Panc1 (cell line): ENCODE results near the gene IGF2R. TPM values are rescaled to one million over a fixed set of nuclear protein-coding genes. Genes with fewer than 3 reads are reported as not detected.

Experiments used
- ATAC-seq: fragments of 200-7000 bp; cut with Tn5 transposase; 2 replicates; pipeline ENCODE4 v1.9.1; 2020; ENCODE audit warnings: mild to moderate bottlenecking, moderate library complexity
- BruUV-seq: library from RNA; stranded (reverse); fragments of 400-500 nt; replicated peaks from 2 replicates; lab custom pipeline; 2021; lab: Mats Ljungman, UMichigan
- CTCF ChIA-PET: fragments of 300-600 bp; sonication (Branson Sonifier 250); formaldehyde crosslinking; loops from one replicate; lab custom pipeline; 2022; ENCODE audit warnings: antibody characterized with exemption; lab: Charles Lee
- POLR2A ChIA-PET: fragments of 300-600 bp; sonication (Branson Sonifier 250); formaldehyde crosslinking; loops from one replicate; lab custom pipeline; 2022; ENCODE audit warnings: antibody characterized with exemption; lab: Charles Lee
- DNase-seq: peaks from one replicate; pipeline ENCODE4 v3.0.0-alpha.2; 2010; ENCODE audit warnings: low read depth, low spot score
- H3K27ac ChIP-seq: 2 replicates; pipeline ENCODE4 v1.5.1; 2011; ENCODE audit warnings: mild to moderate bottlenecking, low read length, inconsistent platforms
- H3K27me3 ChIP-seq: fragments of 200-500 bp; sonication (Bioruptor generic); 2 replicates; pipeline ENCODE4 v1.6.0; 2014; ENCODE audit warnings: low read length, inconsistent platforms; ENCODE audit not compliant: control insufficient read depth, insufficient read depth
- H3K36me3 ChIP-seq: fragments of 200-500 bp; sonication (Bioruptor generic); 2 replicates; pipeline ENCODE4 v1.5.1; 2014; ENCODE audit warnings: inconsistent platforms, mild to moderate bottlenecking, low read length, moderate library complexity; ENCODE audit not compliant: control insufficient read depth, insufficient read depth
- H3K4me1 ChIP-seq: 2 replicates; pipeline ENCODE4 v1.5.1; 2011; ENCODE audit warnings: inconsistent platforms, mild to moderate bottlenecking, low read length, moderate library complexity; ENCODE audit not compliant: control insufficient read depth, insufficient read depth
- H3K4me3 ChIP-seq, 2 experiments: 2 replicates each; pipeline ENCODE4 v1.5.1; 2011 to 2012; ENCODE audit warnings: low read depth in 2 of 2, low read length in 2 of 2, mild to moderate bottlenecking in 2 of 2, inconsistent platforms in 1 of 2, moderate library complexity in 1 of 2
- H3K9me3 ChIP-seq: fragments of 200-500 bp; sonication (Bioruptor generic); 2 replicates; pipeline ENCODE4 v1.5.1; 2014; ENCODE audit warnings: low read depth, mild to moderate bottlenecking, inconsistent platforms, low read length, moderate library complexity; ENCODE audit not compliant: control insufficient read depth, insufficient read depth
- CTCF ChIP-seq: fragments of 450-650 bp; IDR thresholded peaks from 2 replicates; pipeline ENCODE4 v1.5.1; 2017; ENCODE audit warnings: mild to moderate bottlenecking
- POLR2AphosphoS5 ChIP-seq: IDR thresholded peaks from 2 replicates; pipeline ENCODE4 v1.6.1; 2012; ENCODE audit warnings: mild to moderate bottlenecking, low read depth, low read length, moderate library complexity
- REST ChIP-seq, 2 experiments: IDR thresholded peaks; 2 replicates each; pipeline ENCODE4 v1.6.1; 2011 to 2012; ENCODE audit warnings: low read depth in 2 of 2, control low read depth in 1 of 2, low read length in 1 of 2, mild to moderate bottlenecking in 1 of 2, moderate library complexity in 1 of 2; ENCODE audit not compliant: insufficient read depth in 1 of 2
- SIN3A ChIP-seq: IDR thresholded peaks from 2 replicates; pipeline ENCODE4 v1.6.1; 2012; ENCODE audit warnings: low read depth, mild to moderate bottlenecking, low read length, moderate library complexity, borderline replicate concordance; ENCODE audit not compliant: insufficient read depth
- TCF7L2 ChIP-seq: IDR thresholded peaks from 2 replicates; pipeline ENCODE4 v1.6.1; 2011; ENCODE audit warnings: mild to moderate bottlenecking, low read depth, low read length, inconsistent platforms
- in situ Hi-C: cut with HindIII; loops from 2 replicates; pipeline ENCODE4 v1.10.0; 2016; ENCODE audit warnings: low sequenced_read_pairs, low pct_unique_long_range_greater_than_20kb
- intact Hi-C: fragments of 100-400 bp; cut with micrococcal nuclease; formaldehyde crosslinking; loops from one replicate; pipeline ENCODE4 v1.10.0; 2022; ENCODE audit not compliant: unreplicated experiment
- total RNA-seq: library from RNA; stranded (reverse); gene quantifications from one replicate; pipeline ENCODE4 v1.2.1, GENCODE V29; 2021; ENCODE audit not compliant: unreplicated experiment

The IGF2R gene
- total RNA-seq, 1 experiment from 2014 or later = 163 TPM

GRCh38 chr6:160034036-160034930 lies 65.4 kb downstream of the IGF2R start:
- CTCF ChIA-PET = interaction anchor here (0.6 kb wide), 1 partner anchor 14 kb away, joined by 3 read pairs; no protein-coding TSS in a partner anchor
- POLR2A ChIA-PET = no interaction called here

GRCh38 chr6:160035241-160035640 lies 66.4 kb downstream of the IGF2R start:
- intact Hi-C loops = no loop called here
- in situ Hi-C loops = no loop called here
- ChIA-PET POLR2A (no interaction called here), CTCF (interaction anchor here (0.6 kb wide), 1 partner anchor 13 kb away, joined by 3 read pairs; no protein-coding TSS in a partner anchor)
- Histone ChIP-seq H3K27ac (no peak overlapping the region), H3K4me1 (no peaks in the 10 kb centered on the region), H3K9me3 (no peaks in the 10 kb centered on the region), H3K36me3 (peaks cover 18% of the 10 kb centered on the region), H3K27me3 (no peaks in the 10 kb centered on the region), H3K4me3 (no peak overlapping the region)
- BruUV-seq = no TSS peak
- DNase-seq = no peak
- no peak for ATAC-seq
- TF ChIP-seq CTCF = no peak
- no peak for TF ChIP-seq POLR2AphosphoS5
- TF ChIP-seq REST (IDR thresholded peaks at IDR 0.05; ENCODE audit: insufficient read depth in 1 of 2, low read depth in 2 of 2, low read length in 1 of 2) = no peak
- TF ChIP-seq SIN3A = no peak

More at GRCh38 chr6:160034036-160034930, 65.4 kb downstream of the IGF2R start:
- ATAC-seq (no peak), DNase-seq (no peak)
- H3K36me3 ChIP-seq = peaks cover 18% of the 10 kb centered on the region
- no peak for TF ChIP-seq SIN3A
- TF ChIP-seq REST (IDR thresholded peaks at IDR 0.05; ENCODE audit: insufficient read depth in 1 of 2, low read depth in 2 of 2, low read length in 1 of 2) = no peak
- no peak for TF ChIP-seq CTCF
- no peak for TF ChIP-seq POLR2AphosphoS5
- TF ChIP-seq TCF7L2 = no peak
- H3K4me1 ChIP-seq = no peaks in the 10 kb centered on the region
- no peak overlapping the region for H3K4me3 ChIP-seq
- BruUV-seq = no TSS peak
- intact Hi-C loops = no loop called here
- no peak overlapping the region for H3K27ac ChIP-seq
- H3K9me3 ChIP-seq = no peaks in the 10 kb centered on the region
- in situ Hi-C loops = no loop called here
- H3K27me3 ChIP-seq = no peaks in the 10 kb centered on the region
